ENCODE results near the gene SLF2.

GRCh38 chr10:100978901-100979195 is 66.1 kb downstream of the SLF2 start:
- TF ChIP-seq CTCF (IDR thresholded peaks at IDR 0.05) (no peak), POLR2A (IDR thresholded peaks at IDR 0.05) (no peak)
